HG03439 (cell line): ENCODE results near the gene LRP3.
"Not testable (repeated sequence)": the region's sequence is repeated elsewhere in the genome, so short reads cannot be mapped to it uniquely, and the experiment has no call there.

Source experiments
- ATAC-seq: cut with Tn5 transposase; IDR thresholded peaks from one replicate; pipeline ENCODE4 v1.9.1; 2021; ENCODE audit warnings: mild to moderate bottlenecking, moderate library complexity; ENCODE audit not compliant: unreplicated experiment

LRP3 gene

GRCh38 chr19:33193865-33194362 is at the start of gene LRP3:
TSS of gene LRP3 (plus strand) at chr19:33194330. CDS start at chr19:33194786, 456 bp downstream.
- no peak for ATAC-seq

GRCh38 chr19:33146209-33146608 is 47.9 kb upstream of the LRP3 start:
- no peak for ATAC-seq

GRCh38 chr19:33147538-33147937 is 46.6 kb upstream of the LRP3 start:
- no peak for ATAC-seq

GRCh38 chr19:33150852-33151518 is 43.1 kb upstream of the LRP3 start:
- no peak for ATAC-seq

GRCh38 chr19:33152176-33152575 is 42.0 kb upstream of the LRP3 start:
- ATAC-seq = no peak

- ATAC-seq = not testable (repeated sequence)
Observed at GRCh38 chr19:33152625-33153024, 41.5 kb upstream of the LRP3 start.

GRCh38 chr19:33154313-33154712 is 39.8 kb upstream of the LRP3 start:
- ATAC-seq = not testable (repeated sequence)

GRCh38 chr19:33156334-33156733 is 37.8 kb upstream of the LRP3 start:
- ATAC-seq = no peak

- no peak for ATAC-seq
Observed at GRCh38 chr19:33157906-33158305, 36.2 kb upstream of the LRP3 start.

- no peak for ATAC-seq
Observed at GRCh38 chr19:33158365-33158764, 35.8 kb upstream of the LRP3 start.

- ATAC-seq = no peak
Observed at GRCh38 chr19:33159149-33159548, 35.0 kb upstream of the LRP3 start.

- no peak for ATAC-seq
Observed at GRCh38 chr19:33159893-33160292, 34.2 kb upstream of the LRP3 start.

- no peak for ATAC-seq
Observed at GRCh38 chr19:33161201-33161600, 32.9 kb upstream of the LRP3 start.

- ATAC-seq = no peak
Observed at GRCh38 chr19:33163481-33163880, 30.6 kb upstream of the LRP3 start.

- not testable (repeated sequence) for ATAC-seq
Observed at GRCh38 chr19:33166037-33166436, 28.1 kb upstream of the LRP3 start.

GRCh38 chr19:33167438-33167837 is 26.7 kb upstream of the LRP3 start:
- ATAC-seq = no peak

GRCh38 chr19:33168528-33168927 is 25.6 kb upstream of the LRP3 start:
- ATAC-seq = no peak

GRCh38 chr19:33171222-33171795 is 22.8 kb upstream of the LRP3 start:
- ATAC-seq = no peak

GRCh38 chr19:33171916-33172359 is 22.2 kb upstream of the LRP3 start:
- ATAC-seq = no peak

GRCh38 chr19:33174186-33174585 is 19.9 kb upstream of the LRP3 start:
- no peak for ATAC-seq

- no peak for ATAC-seq
Observed at GRCh38 chr19:33175156-33175782, 18.9 kb upstream of the LRP3 start.
